Fibroblast of skin of right quadriceps (primary cell): ENCODE measurements around the gene TNMD.

Experiments used
- DNase-seq: peaks from one replicate; pipeline ENCODE4 v3.0.0-alpha.2; 2013

The TNMD gene

GRCh38 chrX:100645106-100645505 is 60.4 kb downstream of the TNMD start:
- no peak for DNase-seq

- no peak for DNase-seq
Measured at GRCh38 chrX:100647095-100647494, 62.4 kb downstream of the TNMD start.

GRCh38 chrX:100647739-100648138 is 63.0 kb downstream of the TNMD start:
- DNase-seq: no peak

GRCh38 chrX:100648458-100649417 is 64.0 kb downstream of the TNMD start:
- DNase-seq: peak; percentile 83
